Measurements from ENCODE around the gene PRKN.

PRKN gene

GRCh38 chr6:162187168-162187935 lies 540.2 kb downstream of the PRKN start:
- TF ChIP-seq ZNF366 (tag by site-specific recombination; conservative IDR thresholded peaks at IDR 0.05) (no peak), ZBTB8A (tag by site-specific recombination; IDR thresholded peaks at IDR 0.05) (no peak), ZNF654 (tag by site-specific recombination; IDR thresholded peaks at IDR 0.05; ENCODE audit: low read depth) (no peak), ZNF677 (tag by site-specific recombination; IDR thresholded peaks at IDR 0.05) (no peak)
- no peak overlapping the region for H3K4me3 ChIP-seq (ENCODE audit: low read depth, low read length)
- no peaks in the 10 kb centered on the region for H3K9me3 ChIP-seq (ENCODE audit: control insufficient read depth, insufficient read depth, low read depth, low read length)
- ChIA-PET CTCF (interaction anchor here (0.6 to 1.1 kb wide), 3 partner anchors 13 to 436 kb away, joined by 3 read pairs; no protein-coding TSS in a partner anchor), POLR2A (no interaction called here)
- no peaks in the 10 kb centered on the region for H3K4me1 ChIP-seq (ENCODE audit: control insufficient read depth, insufficient read depth, low read length)
- H3K27ac ChIP-seq (ENCODE audit: extremely low read depth, low read depth, low read length) = no peak overlapping the region
- H3K36me3 ChIP-seq (ENCODE audit: control insufficient read depth in 2 of 2, insufficient read depth in 1 of 2, low read length in 2 of 2) = no peaks in the 10 kb centered on the region

GRCh38 chr6:162184465-162184864 lies 543.1 kb downstream of the PRKN start:
- no peak overlapping the region for H3K4me3 ChIP-seq (ENCODE audit: low read depth, low read length)
- TF ChIP-seq ZBTB7A (tag by site-specific recombination; IDR thresholded peaks at IDR 0.05; ENCODE audit: low read depth) (no peak), ZNF768 (tag by site-specific recombination; IDR thresholded peaks at IDR 0.05) (no peak), ZSCAN18 (tag by site-specific recombination; IDR thresholded peaks at IDR 0.05) (no peak), ZNF157 (tag by site-specific recombination; IDR thresholded peaks at IDR 0.05) (no peak), OVOL3 (tag by site-specific recombination; IDR thresholded peaks at IDR 0.05) (no peak), PRDM6 (tag by site-specific recombination; IDR thresholded peaks at IDR 0.05) (no peak), ZNF654 (tag by site-specific recombination; IDR thresholded peaks at IDR 0.05; ENCODE audit: low read depth) (no peak), TCF7L2 (IDR thresholded peaks at IDR 0.05; ENCODE audit: borderline replicate concordance, low read depth, low read length) (no peak), ZNF777 (tag by site-specific recombination; IDR thresholded peaks at IDR 0.05; ENCODE audit: borderline replicate concordance) (no peak), ZFHX2 (tag by site-specific recombination; conservative IDR thresholded peaks at IDR 0.05) (no peak), GLI2 (tag by site-specific recombination; IDR thresholded peaks at IDR 0.05; ENCODE audit: borderline replicate concordance, low read depth) (no peak), ZNF558 (tag by site-specific recombination; IDR thresholded peaks at IDR 0.05) (no peak), ZNF76 (tag by site-specific recombination; IDR thresholded peaks at IDR 0.05; ENCODE audit: borderline replicate concordance, low read depth) (no peak), ZBTB8A (tag by site-specific recombination; IDR thresholded peaks at IDR 0.05) (no peak), ZNF169 (tag by site-specific recombination; IDR thresholded peaks at IDR 0.05) (no peak), MEIS1 (CRISPR knock-in tag; IDR thresholded peaks at IDR 0.05; ENCODE audit: borderline replicate concordance) (no peak), ZNF121 (tag by site-specific recombination; IDR thresholded peaks at IDR 0.05) (no peak), ZSCAN4 (tag by site-specific recombination; IDR thresholded peaks at IDR 0.05) (no peak)
- no peaks in the 10 kb centered on the region for H3K9me3 ChIP-seq (ENCODE audit: control insufficient read depth, insufficient read depth, low read depth, low read length)
- H3K4me1 ChIP-seq (ENCODE audit: control insufficient read depth, insufficient read depth, low read length) = no peaks in the 10 kb centered on the region
- ChIA-PET POLR2A (no interaction called here), CTCF (no interaction called here)
- H3K27ac ChIP-seq (ENCODE audit: extremely low read depth, low read depth, low read length) = no peak overlapping the region
- no peaks in the 10 kb centered on the region for H3K36me3 ChIP-seq (ENCODE audit: control insufficient read depth in 2 of 2, insufficient read depth in 1 of 2, low read length in 2 of 2)
